Thoracic aorta (tissue), 2 donors: Measurements from ENCODE around the gene KCNK5. TPM values are rescaled to one million over a fixed set of nuclear protein-coding genes. Genes with fewer than 3 reads are reported as not detected.

Source experiments
- ATAC-seq: fragments of 150-250 bp; one replicate; pipeline ENCODE4 v1.8.0; 2017; ENCODE audit warnings: low read depth; ENCODE audit not compliant: insufficient number of reproducible peaks, low FRiP score
- DNase-seq: peaks from one replicate; pipeline ENCODE4 v3.0.0-alpha.2; 2020; ENCODE audit warnings: low spot score
- H3K27ac ChIP-seq, 2 donors: fragments of 200-600 bp; sonication (generic); 1 replicate in 1 of 2; 2 replicates in 1 of 2; pipeline ENCODE4 v1.5.1; 2016; ENCODE audit warnings: mild to moderate bottlenecking in 2 of 2, moderate library complexity in 2 of 2
- H3K27me3 ChIP-seq: fragments of 200-600 bp; sonication (generic); replicated peaks from 2 replicates; pipeline ENCODE4 v1.6.0; 2016; ENCODE audit warnings: mild to moderate bottlenecking; ENCODE audit not compliant: insufficient read depth
- H3K36me3 ChIP-seq: fragments of 200-600 bp; sonication (generic); one replicate; pipeline ENCODE4 v1.5.1; 2016
- H3K4me1 ChIP-seq, 2 donors: fragments of 200-600 bp; sonication (generic); 1 replicate in 1 of 2; 2 replicates in 1 of 2; pipeline versions ENCODE4 v1.5.1 to v1.6.0; 2016; ENCODE audit warnings: low read depth in 2 of 2, mild to moderate bottlenecking in 1 of 2; ENCODE audit not compliant: control insufficient read depth in 1 of 2
- H3K4me3 ChIP-seq: fragments of 200-600 bp; sonication (generic); 2 replicates; pipeline ENCODE4 v1.5.1; 2016; ENCODE audit warnings: mild to moderate bottlenecking
- H3K9me3 ChIP-seq: fragments of 200-600 bp; sonication (generic); 2 replicates; pipeline ENCODE4 v1.5.1; 2016
- total RNA-seq, 2 donors: library from RNA; depleted of rRNA; stranded (reverse); fragments of >200 nt; gene quantifications; one replicate each; pipeline versions ENCODE4 v1.1.0 to v1.2.3, GENCODE V29; 2016
- TF ChIP-seq, protein P1 (sequence below): fragments of 200-600 bp; sonication (generic); IDR thresholded peaks from one replicate; pipeline ENCODE4 v1.5.1; 2019; ENCODE audit warnings: antibody characterized with exemption

The KCNK5 gene
- total RNA-seq, 2 donors from 2014 or later: 0.41 to 8.6 TPM

- TF ChIP-seq, protein P1, sequence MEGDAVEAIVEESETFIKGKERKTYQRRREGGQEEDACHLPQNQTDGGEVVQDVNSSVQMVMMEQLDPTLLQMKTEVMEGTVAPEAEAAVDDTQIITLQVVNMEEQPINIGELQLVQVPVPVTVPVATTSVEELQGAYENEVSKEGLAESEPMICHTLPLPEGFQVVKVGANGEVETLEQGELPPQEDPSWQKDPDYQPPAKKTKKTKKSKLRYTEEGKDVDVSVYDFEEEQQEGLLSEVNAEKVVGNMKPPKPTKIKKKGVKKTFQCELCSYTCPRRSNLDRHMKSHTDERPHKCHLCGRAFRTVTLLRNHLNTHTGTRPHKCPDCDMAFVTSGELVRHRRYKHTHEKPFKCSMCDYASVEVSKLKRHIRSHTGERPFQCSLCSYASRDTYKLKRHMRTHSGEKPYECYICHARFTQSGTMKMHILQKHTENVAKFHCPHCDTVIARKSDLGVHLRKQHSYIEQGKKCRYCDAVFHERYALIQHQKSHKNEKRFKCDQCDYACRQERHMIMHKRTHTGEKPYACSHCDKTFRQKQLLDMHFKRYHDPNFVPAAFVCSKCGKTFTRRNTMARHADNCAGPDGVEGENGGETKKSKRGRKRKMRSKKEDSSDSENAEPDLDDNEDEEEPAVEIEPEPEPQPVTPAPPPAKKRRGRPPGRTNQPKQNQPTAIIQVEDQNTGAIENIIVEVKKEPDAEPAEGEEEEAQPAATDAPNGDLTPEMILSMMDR: no peak
- H3K4me1 ChIP-seq: peaks cover 0 to 5% of the 10 kb centered on the region in 2 donors
- no peak overlapping the region for H3K27ac ChIP-seq
- no peak for DNase-seq
- no peak overlapping the region for H3K4me3 ChIP-seq
- H3K9me3 ChIP-seq: peaks cover 5% of the 10 kb centered on the region
- no peaks in the 10 kb centered on the region for H3K36me3 ChIP-seq
- H3K27me3 ChIP-seq: no peaks in the 10 kb centered on the region
- ATAC-seq: no peak
Observed at GRCh38 chr6:39181333-39181732, 47.9 kb downstream of the KCNK5 start.

- no peak for ATAC-seq
- Histone ChIP-seq H3K36me3 (no peaks in the 10 kb centered on the region), H3K27me3 (no peaks in the 10 kb centered on the region), H3K4me1 (peaks cover 0 to 5% of the 10 kb centered on the region in 2 donors), H3K4me3 (no peak overlapping the region), H3K27ac (no peak overlapping the region), H3K9me3 (peaks cover 5% of the 10 kb centered on the region)
- no peak for DNase-seq
- TF ChIP-seq, protein P1: no peak
Observed at GRCh38 chr6:39178804-39179203, 50.5 kb downstream of the KCNK5 start.

DNA sequence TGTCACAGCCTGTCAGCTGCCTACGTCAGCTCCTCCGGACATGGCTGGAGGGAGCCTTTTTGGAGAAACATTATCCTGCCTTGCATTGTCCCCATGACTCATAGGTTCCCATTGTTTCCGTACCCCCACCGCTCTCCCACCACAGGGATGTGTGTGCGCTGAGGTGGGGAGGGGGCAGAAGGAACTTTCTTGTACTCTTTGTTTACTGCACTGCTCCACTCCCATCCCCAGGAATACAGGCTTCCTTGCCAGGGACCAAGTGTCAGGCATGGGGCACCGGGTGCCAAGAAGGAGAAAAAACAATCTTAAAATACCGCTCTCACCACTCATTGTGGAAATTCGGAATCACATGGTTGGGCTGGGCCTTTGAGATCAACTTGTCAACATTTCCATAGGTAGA, 51.0 kb downstream of the KCNK5 start:
- no peak overlapping the region for H3K27ac ChIP-seq
- peaks cover 0 to 5% of the 10 kb centered on the region in 2 donors for H3K4me1 ChIP-seq
- H3K36me3 ChIP-seq: no peaks in the 10 kb centered on the region
- no peaks in the 10 kb centered on the region for H3K27me3 ChIP-seq
- TF ChIP-seq, protein P1: no peak
- DNase-seq: no peak
- ATAC-seq: no peak
- no peak overlapping the region for H3K4me3 ChIP-seq
- H3K9me3 ChIP-seq: peaks cover 5% of the 10 kb centered on the region

- H3K9me3 ChIP-seq: peaks cover 5% of the 10 kb centered on the region
- DNase-seq: no peak
- no peaks in the 10 kb centered on the region for H3K27me3 ChIP-seq
- no peak overlapping the region for H3K27ac ChIP-seq
- H3K36me3 ChIP-seq: no peaks in the 10 kb centered on the region
- H3K4me3 ChIP-seq: no peak overlapping the region
- peaks cover 0 to 5% of the 10 kb centered on the region in 2 donors for H3K4me1 ChIP-seq
- TF ChIP-seq, protein P1: no peak
- ATAC-seq: no peak
Observed at GRCh38 chr6:39177130-39177529, 52.1 kb downstream of the KCNK5 start.

DNA sequence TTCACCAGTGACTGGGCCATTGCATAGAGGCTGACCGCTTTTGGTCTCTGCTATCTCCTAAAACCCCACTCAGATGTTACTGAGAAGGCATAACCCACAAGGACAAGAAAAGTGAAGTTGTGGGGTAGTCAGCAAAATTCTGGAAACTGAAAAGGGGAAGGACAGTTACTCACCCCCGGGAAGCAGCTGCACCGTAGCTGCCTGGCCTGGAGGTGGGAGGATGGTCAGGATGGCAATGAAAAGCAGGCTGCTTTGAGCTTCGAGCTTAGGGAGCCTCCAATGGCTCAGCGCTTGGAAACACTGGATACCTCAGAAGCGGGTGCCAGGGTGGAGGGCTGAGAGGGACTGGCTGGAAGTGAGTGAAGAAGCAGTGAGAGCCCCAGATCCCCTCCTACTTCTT, 56.0 kb downstream of the KCNK5 start:
- Histone ChIP-seq H3K36me3 (no peaks in the 10 kb centered on the region), H3K27me3 (no peaks in the 10 kb centered on the region), H3K4me3 (no peak overlapping the region), H3K9me3 (peaks cover 5% of the 10 kb centered on the region), H3K4me1 (no peaks in the 10 kb centered on the region), H3K27ac (no peak overlapping the region)
- no peak for ATAC-seq
- no peak for DNase-seq
- TF ChIP-seq, protein P1: no peak
